Vagina (tissue), 2 donors: ENCODE results near the gene CELSR2.

Experiments used
- POLR2A ChIP-seq, 2 donors: fragments of 450-650 bp; IDR thresholded peaks; one replicate each; pipeline ENCODE4 v1.6.1; 2017; ENCODE audit warnings: antibody characterized with exemption in 2 of 2, mild to moderate bottlenecking in 2 of 2, moderate library complexity in 2 of 2
- POLR2AphosphoS5 ChIP-seq, 2 donors: sonication (generic); formaldehyde crosslinking; IDR thresholded peaks; one replicate each; pipeline ENCODE4 v1.9.0; 2017; ENCODE audit warnings: antibody characterized with exemption in 2 of 2, mild to moderate bottlenecking in 2 of 2, low read depth in 1 of 2; ENCODE audit not compliant: insufficient read depth in 1 of 2
- TF ChIP-seq, protein P1 (sequence below), 3 experiments: fragments of 450-650 bp in 2 of 3; fragments of 200-600 bp in 1 of 3; sonication (generic) in 1 of 3; IDR thresholded peaks; one replicate each; pipeline ENCODE4 v1.5.1; 2017 to 2019; ENCODE audit warnings: antibody characterized with exemption in 3 of 3, mild to moderate bottlenecking in 2 of 3, moderate library complexity in 2 of 3

- TF ChIP-seq, protein P1, sequence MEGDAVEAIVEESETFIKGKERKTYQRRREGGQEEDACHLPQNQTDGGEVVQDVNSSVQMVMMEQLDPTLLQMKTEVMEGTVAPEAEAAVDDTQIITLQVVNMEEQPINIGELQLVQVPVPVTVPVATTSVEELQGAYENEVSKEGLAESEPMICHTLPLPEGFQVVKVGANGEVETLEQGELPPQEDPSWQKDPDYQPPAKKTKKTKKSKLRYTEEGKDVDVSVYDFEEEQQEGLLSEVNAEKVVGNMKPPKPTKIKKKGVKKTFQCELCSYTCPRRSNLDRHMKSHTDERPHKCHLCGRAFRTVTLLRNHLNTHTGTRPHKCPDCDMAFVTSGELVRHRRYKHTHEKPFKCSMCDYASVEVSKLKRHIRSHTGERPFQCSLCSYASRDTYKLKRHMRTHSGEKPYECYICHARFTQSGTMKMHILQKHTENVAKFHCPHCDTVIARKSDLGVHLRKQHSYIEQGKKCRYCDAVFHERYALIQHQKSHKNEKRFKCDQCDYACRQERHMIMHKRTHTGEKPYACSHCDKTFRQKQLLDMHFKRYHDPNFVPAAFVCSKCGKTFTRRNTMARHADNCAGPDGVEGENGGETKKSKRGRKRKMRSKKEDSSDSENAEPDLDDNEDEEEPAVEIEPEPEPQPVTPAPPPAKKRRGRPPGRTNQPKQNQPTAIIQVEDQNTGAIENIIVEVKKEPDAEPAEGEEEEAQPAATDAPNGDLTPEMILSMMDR (IDR thresholded peaks at IDR 0.05), result no peak
- no peak for TF ChIP-seq POLR2A (IDR thresholded peaks at IDR 0.05)
- TF ChIP-seq POLR2AphosphoS5 (IDR thresholded peaks at IDR 0.05; ENCODE audit: insufficient read depth in 1 of 2, low read depth in 1 of 2), result no peak
These were observed 30.4 kb downstream of the CELSR2 start for GRCh38 chr1:109279615-109280278.
